Activated CD4-positive, CD25-positive, alpha-beta regulatory T cell treated with anti-CD3 and anti-CD28 coated beads, Interleukin-2, amount 50 U/mL, for 16 hours (primary cell): ENCODE data around the gene JAG1.

Experiments used
- DNase-seq: peaks from one replicate; pipeline ENCODE4 v3.0.0-alpha.2; 2020; ENCODE audit warnings: low read depth, low spot score

JAG1 gene

GRCh38 chr20:10653599-10654249 lies 20.1 kb downstream of the JAG1 start:
- no peak for DNase-seq

- no peak for DNase-seq
Measured at GRCh38 chr20:10652660-10653261, 21.0 kb downstream of the JAG1 start.

DNA sequence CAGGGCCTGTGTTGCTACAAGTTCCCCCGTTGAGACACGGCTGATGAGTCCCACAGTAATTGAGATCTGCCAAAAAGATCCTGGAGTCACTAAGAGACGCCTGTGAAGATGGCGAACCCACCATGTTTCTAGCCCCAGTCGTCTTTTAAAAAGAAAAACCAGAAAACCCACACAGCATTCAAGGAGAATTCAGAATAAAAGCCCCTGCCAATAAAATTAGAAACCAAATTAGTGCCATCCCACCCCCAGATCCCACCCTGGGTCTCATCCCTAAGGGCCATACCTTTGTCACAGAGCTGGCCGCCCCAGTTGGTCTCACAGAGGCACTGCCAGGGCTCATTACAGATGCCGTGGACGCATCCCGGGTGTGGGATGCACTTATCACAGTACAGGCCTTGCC lies 21.6 kb downstream of the JAG1 start:
- no peak for DNase-seq

DNA sequence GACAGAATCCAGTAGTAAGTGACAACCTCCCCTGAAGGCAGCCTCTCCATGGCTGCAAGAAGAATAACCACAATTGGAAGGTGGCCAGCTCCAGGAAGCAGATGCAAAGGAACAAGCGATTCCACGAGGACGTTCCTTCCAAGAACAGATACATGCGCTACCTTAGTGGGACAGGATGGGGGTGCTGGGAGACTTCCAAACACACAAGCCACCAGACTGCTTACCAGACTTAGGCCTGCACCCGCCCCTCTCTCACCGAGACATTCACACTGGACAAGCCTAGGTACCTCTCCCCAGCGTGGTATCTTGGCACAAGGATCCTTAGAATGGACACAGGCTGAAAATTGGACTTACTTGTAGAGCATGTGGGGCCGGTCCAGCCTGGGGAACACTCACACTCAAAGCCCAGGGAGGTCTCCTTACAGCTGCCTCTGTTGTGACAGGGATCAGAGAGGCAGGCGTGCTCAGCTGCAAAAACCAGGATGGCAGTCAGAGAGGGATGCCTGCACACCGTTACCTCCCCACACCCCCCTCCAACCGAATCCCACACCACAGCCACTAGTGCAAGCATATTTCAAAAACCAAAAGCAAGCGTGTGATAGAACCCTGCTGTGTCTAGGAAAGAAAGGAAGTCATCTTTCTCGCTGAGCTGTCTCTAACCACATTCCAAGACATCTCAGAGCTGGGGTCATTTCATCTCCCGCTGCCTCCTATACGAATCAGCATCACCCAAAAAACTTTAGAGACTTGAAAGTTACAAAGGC lies 22.4 kb downstream of the JAG1 start:
- DNase-seq = no peak

DNA sequence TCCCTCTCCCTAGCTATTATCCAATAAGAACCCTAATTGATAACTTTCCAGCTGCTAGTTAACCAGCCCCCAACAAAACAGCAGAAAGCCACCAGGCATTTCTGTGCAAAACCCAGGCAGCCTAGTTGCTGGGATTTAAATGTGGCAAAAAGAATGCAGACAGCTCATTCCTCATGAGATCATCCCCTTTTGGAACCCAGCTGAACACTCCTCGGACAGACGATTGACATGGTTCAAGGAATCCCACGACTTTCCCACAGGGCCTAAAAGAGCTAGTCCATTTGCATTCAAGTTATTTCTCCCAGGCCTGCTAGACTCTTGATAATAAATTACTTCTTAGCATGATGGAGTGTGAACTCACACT lies 24.0 kb downstream of the JAG1 start:
- no peak for DNase-seq

DNA sequence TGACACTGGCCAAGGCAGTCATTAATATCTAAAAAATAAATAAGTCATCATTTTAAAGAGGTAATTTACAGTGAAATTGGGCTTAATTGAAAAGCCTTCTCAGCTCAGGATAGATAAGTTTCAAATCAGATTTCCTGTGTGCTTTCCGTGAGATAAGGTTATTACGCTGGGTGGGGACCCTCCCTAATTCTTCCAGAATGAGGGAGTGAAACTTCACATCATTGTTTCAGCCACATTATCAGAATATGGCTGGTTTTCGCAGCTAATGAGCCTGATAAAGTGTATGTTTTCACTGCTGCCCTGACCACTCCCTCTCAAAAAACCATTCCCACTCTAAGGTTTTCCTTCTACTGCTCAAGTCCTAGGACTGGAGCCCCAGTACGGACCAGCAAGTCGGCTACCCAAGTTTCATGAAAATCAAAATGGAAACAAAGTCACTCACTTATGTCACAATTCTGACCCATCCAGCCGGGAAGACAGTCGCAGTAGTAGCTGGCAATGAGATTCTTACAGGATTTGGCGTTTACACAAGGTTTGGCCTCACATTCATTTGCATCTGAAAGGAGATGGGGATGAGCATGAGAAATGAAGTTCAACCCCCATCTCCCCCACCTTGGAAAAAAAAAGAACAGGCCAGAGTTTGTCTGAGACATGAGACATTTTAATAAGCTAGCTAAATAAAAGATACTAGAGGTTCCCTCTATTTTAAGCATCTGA lies 24.6 kb downstream of the JAG1 start:
- no peak for DNase-seq

- no peak for DNase-seq
Measured at GRCh38 chr20:10648651-10649050, 25.1 kb downstream of the JAG1 start.

GRCh38 chr20:10647909-10648308 lies 25.9 kb downstream of the JAG1 start:
- no peak for DNase-seq

DNA sequence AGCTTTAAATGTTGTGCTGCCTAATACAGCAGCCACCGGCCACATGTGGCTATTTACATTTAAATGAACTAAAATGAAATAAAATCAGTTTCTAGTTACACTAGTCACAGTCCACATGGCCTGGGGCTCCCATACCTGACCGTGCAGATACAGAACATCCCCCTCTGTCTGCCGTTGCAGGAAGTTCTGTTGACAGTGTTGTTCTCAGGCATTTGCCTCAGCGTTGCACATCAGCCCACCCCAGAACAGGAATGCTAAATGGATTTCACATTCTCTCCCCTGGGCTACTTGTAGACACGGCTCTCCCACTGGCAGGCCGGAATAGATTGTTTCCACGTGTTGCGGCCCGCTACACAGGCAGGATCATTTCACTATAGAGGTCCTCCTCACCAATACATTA lies 26.3 kb downstream of the JAG1 start:
- no peak for DNase-seq

DNA sequence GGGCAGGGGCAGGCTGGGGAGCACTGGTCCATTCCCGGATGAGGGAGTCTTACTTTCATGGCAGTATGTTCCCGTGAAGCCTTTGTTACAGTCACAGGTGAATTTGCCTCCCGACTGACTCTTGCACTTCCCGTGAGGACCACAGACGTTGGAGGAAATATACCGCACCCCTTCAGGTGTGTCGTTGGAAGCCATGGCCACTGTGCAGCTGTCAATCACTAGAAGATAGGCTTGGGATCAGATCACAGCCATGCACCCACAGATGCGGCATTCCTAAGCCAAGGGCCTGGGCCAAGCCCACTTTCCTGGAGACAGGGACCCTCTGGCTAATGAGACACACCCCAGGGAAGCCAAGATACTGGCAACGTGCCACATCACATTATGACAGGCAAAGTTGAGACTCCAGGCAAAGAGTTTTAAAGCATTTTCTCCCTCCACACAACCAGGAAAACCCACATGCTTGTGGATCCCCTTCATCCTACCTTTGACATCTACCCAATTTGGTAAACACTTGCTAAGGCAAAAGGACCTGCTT lies 26.8 kb downstream of the JAG1 start:
- DNase-seq = no peak

GRCh38 chr20:10646006-10646405 lies 27.8 kb downstream of the JAG1 start:
- DNase-seq = no peak

- DNase-seq = no peak
Measured at GRCh38 chr20:10645205-10645570, 28.6 kb downstream of the JAG1 start.

DNA sequence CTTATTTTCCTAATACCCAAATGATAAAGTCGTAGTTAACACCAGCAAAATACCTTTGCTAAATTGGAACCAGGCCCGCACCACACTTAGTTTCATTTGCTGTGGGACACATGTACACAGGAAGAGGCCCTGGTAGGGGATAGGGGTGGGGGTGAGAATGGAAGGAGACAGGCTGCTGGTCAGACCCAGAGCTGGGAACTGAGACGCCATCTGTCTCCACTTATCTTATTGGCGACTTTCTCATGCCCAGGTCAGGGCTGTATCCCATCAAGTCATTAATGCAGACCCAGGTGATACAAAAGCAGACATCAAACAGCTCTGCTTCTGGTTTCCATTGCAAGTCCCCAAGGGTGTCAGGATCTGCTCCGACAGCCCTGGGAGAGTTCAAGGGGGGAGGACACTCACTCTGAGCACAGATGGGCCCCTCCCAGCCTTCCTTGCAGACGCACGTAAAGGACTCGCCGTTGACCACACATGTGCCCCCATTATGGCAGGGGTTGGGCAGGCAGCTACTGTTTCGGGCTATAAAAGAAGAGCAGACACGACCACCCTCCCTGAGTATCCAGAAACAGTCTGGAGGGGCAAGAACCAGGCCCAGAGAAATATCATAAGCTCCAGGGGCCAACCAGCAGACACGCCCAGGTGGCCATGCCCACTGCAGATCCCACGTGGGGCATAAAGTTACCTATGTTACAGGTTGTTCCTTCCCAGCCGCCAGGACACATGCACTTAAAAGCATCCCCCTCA lies 29.2 kb downstream of the JAG1 start:
- no peak for DNase-seq

- no peak for DNase-seq
Measured at GRCh38 chr20:10643560-10643873, 30.3 kb downstream of the JAG1 start.

- DNase-seq = no peak
Measured at GRCh38 chr20:10642856-10643559, 30.8 kb downstream of the JAG1 start.

DNA sequence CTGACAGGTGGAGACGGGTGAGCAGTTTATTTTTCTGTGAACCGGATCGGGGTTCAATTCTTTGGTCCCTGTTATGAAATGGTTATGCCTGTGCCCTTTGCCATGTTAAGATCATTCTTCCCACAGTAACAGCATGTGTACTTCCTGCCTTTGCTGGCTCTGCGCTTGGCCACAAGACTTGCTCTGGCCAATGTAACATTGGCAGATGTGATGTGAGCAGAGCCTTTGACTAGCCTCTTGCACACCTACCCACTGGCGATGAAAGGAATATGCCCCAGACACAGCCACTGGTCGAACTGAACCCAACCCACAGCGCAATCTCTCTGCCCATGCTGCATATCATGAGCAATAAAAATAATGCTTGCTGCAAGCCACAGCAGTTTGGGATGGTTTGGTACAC lies 31.9 kb downstream of the JAG1 start:
- no peak for DNase-seq

DNA sequence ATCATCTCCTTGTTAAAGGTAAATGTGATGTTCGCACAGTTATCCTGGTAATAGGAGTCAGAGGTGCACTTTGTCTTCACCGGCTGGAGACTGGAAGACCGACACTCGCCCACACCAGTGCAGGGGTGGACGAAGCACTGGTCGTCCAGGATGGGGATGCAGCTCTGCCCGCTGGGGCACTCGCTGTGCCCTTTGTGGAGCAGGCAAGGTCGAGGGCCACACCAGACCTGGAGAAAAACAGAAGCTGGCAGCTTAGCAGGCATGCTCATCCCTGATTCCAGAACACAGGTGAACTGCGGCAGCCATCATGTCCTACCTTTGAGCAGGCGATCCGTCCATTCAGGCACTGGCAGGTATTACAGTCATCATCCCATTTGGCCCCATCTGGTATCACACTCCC lies 32.3 kb downstream of the JAG1 start:
- no peak for DNase-seq

GRCh38 chr20:10640897-10641296 lies 32.9 kb downstream of the JAG1 start:
- no peak for DNase-seq

- no peak for DNase-seq
Measured at GRCh38 chr20:10639737-10640556, 33.9 kb downstream of the JAG1 start.

- no peak for DNase-seq
Measured at GRCh38 chr20:10639077-10639736, 34.6 kb downstream of the JAG1 start.
